Right lobe of liver (tissue), 4 donors: ENCODE measurements around the gene PIWIL4.

Experiments used
- CTCF ChIP-seq, 4 donors: fragments of 200-600 bp in 3 of 4; fragments of 450-650 bp in 1 of 4; IDR thresholded peaks; one replicate each; pipeline versions ENCODE4 v1.5.1 to v1.8.0; 2016 to 2022; ENCODE audit warnings: antibody characterized with exemption in 4 of 4, mild to moderate bottlenecking in 2 of 4
- POLR2A ChIP-seq: fragments of 450-650 bp; IDR thresholded peaks from one replicate; pipeline ENCODE4 v1.6.1; 2017; ENCODE audit warnings: antibody characterized with exemption, mild to moderate bottlenecking
- donor health status: DM: no; HTN: no; CAD: no.
- donor health status: DM: no; HTN: no; CAD: no.
- donor health status: DM: no; HTN: yes; CAD: no.

- no peak for TF ChIP-seq CTCF (IDR thresholded peaks at IDR 0.05)
- no peak for TF ChIP-seq POLR2A
These were observed 22.4 kb upstream of the PIWIL4 start for GRCh38 chr11:94544646-94545263.
